ENCODE measurements around the gene NAPG. TPM values are rescaled to one million over a fixed set of nuclear protein-coding genes. Genes with fewer than 3 reads are reported as not detected.

The NAPG gene
- total RNA-seq, 1 donor from 2014 or later: 26.0 TPM

DNA sequence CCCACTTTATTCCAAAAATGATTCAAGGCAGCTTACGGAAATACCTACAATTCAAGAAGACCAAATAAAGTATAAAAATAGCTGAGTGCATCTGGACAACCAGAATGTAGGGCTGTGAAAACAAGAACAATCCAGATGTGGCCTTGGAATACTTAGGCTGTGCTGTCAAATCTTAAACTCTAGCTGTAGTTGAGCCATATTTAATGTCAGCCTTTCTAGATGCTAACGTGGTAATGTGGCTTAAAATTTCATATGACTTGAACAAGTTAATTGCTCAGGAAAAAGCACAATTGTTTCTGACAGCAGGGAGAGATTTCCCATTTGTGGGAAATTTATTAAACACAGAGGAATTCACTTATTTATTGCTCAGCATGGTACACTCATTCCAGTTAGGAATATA lies 14.6 kb upstream of the NAPG start:
- TF ChIP-seq, protein P1, sequence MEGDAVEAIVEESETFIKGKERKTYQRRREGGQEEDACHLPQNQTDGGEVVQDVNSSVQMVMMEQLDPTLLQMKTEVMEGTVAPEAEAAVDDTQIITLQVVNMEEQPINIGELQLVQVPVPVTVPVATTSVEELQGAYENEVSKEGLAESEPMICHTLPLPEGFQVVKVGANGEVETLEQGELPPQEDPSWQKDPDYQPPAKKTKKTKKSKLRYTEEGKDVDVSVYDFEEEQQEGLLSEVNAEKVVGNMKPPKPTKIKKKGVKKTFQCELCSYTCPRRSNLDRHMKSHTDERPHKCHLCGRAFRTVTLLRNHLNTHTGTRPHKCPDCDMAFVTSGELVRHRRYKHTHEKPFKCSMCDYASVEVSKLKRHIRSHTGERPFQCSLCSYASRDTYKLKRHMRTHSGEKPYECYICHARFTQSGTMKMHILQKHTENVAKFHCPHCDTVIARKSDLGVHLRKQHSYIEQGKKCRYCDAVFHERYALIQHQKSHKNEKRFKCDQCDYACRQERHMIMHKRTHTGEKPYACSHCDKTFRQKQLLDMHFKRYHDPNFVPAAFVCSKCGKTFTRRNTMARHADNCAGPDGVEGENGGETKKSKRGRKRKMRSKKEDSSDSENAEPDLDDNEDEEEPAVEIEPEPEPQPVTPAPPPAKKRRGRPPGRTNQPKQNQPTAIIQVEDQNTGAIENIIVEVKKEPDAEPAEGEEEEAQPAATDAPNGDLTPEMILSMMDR (IDR thresholded peaks at IDR 0.05): no peak
- no peak for TF ChIP-seq POLR2AphosphoS5 (IDR thresholded peaks at IDR 0.05; ENCODE audit: insufficient read depth in 1 of 2, low read depth in 1 of 2)
- no peak for TF ChIP-seq POLR2A (IDR thresholded peaks at IDR 0.05)
- intact Hi-C loops (cut with DNase I): loop anchor here (10.0 kb wide), 1 partner anchor 56 kb away; the partner anchor contains the start of gene APCDD1
- Histone ChIP-seq H3K4me3 (no peak overlapping the region), H3K27ac (no peak overlapping the region), H3K9me3 (peaks cover 7% of the 10 kb centered on the region), H3K36me3 (no peaks in the 10 kb centered on the region), H3K27me3 (no peaks in the 10 kb centered on the region), H3K4me1 (peaks cover 27% of the 10 kb centered on the region)
- DNase-seq (ENCODE audit: extremely low spot score in 2 of 2): no peak

DNA sequence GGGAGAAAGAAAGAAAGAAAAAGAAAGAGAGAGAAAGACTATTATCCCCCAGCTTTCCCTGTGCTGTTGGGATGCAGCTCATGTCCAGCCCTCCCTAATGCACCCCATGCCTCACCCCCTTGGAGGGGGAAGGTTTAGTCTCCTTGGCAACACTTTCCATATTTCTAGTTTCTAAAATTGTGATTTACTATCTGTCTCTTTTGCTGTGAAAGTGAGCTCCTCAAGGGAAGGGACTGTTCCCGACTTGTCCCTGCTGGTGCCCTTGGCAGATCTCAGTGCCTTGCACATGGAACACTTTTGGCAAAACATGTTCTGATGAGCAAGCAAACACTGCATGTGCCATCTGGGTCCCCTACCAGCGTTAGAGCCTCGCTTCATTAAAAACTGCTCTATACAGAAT lies 11.7 kb upstream of the NAPG start:
- no peak for DNase-seq (ENCODE audit: extremely low spot score in 2 of 2)
- Histone ChIP-seq H3K9me3 (no peaks in the 10 kb centered on the region), H3K36me3 (no peaks in the 10 kb centered on the region), H3K27ac (peak overlapping the region; percentile 45), H3K27me3 (no peaks in the 10 kb centered on the region), H3K4me3 (no peak overlapping the region), H3K4me1 (peaks cover 33% of the 10 kb centered on the region)
- peak; percentile 34 to 63 for TF ChIP-seq POLR2AphosphoS5 (IDR thresholded peaks at IDR 0.05; ENCODE audit: insufficient read depth in 1 of 2, low read depth in 1 of 2)
- TF ChIP-seq, protein P1 (IDR thresholded peaks at IDR 0.05): no peak
- intact Hi-C loops (cut with DNase I): loop anchor here (10.0 kb wide), 1 partner anchor 59 kb away; the partner anchor contains the start of gene APCDD1

DNA sequence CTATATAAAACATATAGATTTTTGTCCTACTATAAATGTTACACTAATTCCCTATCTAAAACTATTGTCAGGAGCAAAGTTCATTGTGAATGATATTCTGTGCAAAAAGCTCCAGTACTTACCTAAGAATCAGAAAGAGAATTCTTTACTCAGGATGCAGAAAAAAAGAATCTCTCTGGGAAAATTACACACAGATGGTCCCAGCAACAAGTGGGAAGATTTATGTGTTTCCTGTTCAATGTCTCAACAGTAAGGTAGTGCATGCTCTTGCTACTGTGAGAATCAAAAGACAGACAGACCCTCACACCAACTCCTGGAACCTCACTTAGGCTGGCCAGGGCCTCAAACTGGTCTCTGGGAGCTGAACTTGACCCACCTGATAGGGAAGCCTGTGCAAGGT lies 11.2 kb upstream of the NAPG start:
- TF ChIP-seq POLR2A (IDR thresholded peaks at IDR 0.05): no peak
- no peak for TF ChIP-seq POLR2AphosphoS5 (IDR thresholded peaks at IDR 0.05; ENCODE audit: insufficient read depth in 1 of 2, low read depth in 1 of 2)
- TF ChIP-seq, protein P1 (IDR thresholded peaks at IDR 0.05): no peak
- Histone ChIP-seq H3K4me1 (peaks cover 39% of the 10 kb centered on the region), H3K4me3 (no peak overlapping the region), H3K9me3 (no peaks in the 10 kb centered on the region), H3K27ac (peak overlapping the region; percentile 45), H3K27me3 (no peaks in the 10 kb centered on the region), H3K36me3 (no peaks in the 10 kb centered on the region)
- intact Hi-C loops (cut with DNase I): loop anchor here (10.0 kb wide), 1 partner anchor 60 kb away; the partner anchor contains the start of gene APCDD1
- no peak for DNase-seq (ENCODE audit: extremely low spot score in 2 of 2)

DNA sequence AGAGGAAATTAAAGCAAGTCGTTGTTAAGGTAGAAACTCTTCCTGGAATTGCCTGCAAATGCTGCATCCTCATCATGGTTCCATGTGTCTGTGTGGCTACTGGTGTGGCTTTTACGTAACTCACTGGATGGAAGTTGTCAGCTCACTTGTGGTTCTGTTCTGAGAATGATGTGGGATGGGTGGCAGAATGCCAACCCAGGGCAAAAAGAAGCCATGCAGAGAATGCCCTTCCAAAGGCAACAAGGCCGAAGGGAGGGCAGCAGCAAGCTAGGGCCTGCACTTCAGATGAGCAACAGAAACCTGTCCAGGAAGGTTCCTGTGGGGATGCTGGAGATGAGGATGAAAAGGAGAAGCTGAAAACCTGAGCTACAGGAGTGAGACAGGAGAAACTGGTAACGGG lies 10.4 kb upstream of the NAPG start:
- no peak for DNase-seq (ENCODE audit: extremely low spot score in 2 of 2)
- Histone ChIP-seq H3K9me3 (no peaks in the 10 kb centered on the region), H3K27ac (peak overlapping the region; percentile 45), H3K36me3 (no peaks in the 10 kb centered on the region), H3K4me3 (no peak overlapping the region), H3K4me1 (peaks cover 46% of the 10 kb centered on the region), H3K27me3 (no peaks in the 10 kb centered on the region)
- TF ChIP-seq, protein P1 (IDR thresholded peaks at IDR 0.05): no peak
- TF ChIP-seq POLR2A (IDR thresholded peaks at IDR 0.05): no peak
- intact Hi-C loops (cut with DNase I): loop anchor here (5.0 to 10.0 kb wide), 2 partner anchors 61 to 543 kb away; partner anchors contain the start of gene APCDD1

DNA sequence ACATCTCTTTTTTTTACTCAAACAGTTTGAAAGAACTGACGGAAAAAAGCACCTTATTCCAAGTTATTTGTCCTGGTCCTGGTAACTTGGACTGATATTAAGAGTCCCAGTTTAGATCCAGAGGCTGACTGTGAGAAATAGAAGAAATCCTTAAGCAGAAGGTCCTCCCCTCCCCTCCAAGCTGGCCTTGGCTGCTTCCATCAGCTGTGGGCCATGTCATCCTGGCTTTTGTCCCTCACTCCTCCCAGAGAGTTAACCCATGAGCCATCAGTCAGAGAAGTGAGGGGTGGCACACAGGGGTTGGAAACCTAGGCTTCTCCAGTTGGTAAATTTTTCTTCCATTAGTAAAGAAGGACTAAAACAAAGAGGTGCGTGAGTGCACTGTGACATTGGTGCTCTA lies 9.7 kb upstream of the NAPG start:
- TF ChIP-seq POLR2AphosphoS5 (IDR thresholded peaks at IDR 0.05; ENCODE audit: insufficient read depth in 1 of 2, low read depth in 1 of 2) (no peak), POLR2A (IDR thresholded peaks at IDR 0.05) (no peak)
- TF ChIP-seq, protein P1 (IDR thresholded peaks at IDR 0.05): no peak
- no peak for DNase-seq (ENCODE audit: extremely low spot score in 2 of 2)
- H3K4me3 ChIP-seq: no peak overlapping the region
- H3K27ac ChIP-seq: peak overlapping the region; percentile 45
- intact Hi-C loops (cut with DNase I): loop anchor here (5.0 to 10.0 kb wide), 2 partner anchors 61 to 544 kb away; partner anchors contain the start of gene APCDD1
- peaks cover 46% of the 10 kb centered on the region for H3K4me1 ChIP-seq
- no peaks in the 10 kb centered on the region for H3K9me3 ChIP-seq
- no peaks in the 10 kb centered on the region for H3K36me3 ChIP-seq
- H3K27me3 ChIP-seq: no peaks in the 10 kb centered on the region
